Stimulated activated CD4-positive, alpha-beta T cell treated with anti-CD3 and anti-CD28 coated beads, Interleukin-12 subunit alpha, Interleukin-12 subunit beta, amount 100 ng/mL, for 4 hours (primary cell): ENCODE results near the gene WDR26.
"Not testable (repeated sequence)": the region's sequence is repeated elsewhere in the genome, so short reads cannot be mapped to it uniquely, and the experiment has no call there.

ENCODE experiments used
- DNase-seq: peaks from one replicate; pipeline ENCODE4 v3.0.0-alpha.2; 2020

Gene WDR26

DNA sequence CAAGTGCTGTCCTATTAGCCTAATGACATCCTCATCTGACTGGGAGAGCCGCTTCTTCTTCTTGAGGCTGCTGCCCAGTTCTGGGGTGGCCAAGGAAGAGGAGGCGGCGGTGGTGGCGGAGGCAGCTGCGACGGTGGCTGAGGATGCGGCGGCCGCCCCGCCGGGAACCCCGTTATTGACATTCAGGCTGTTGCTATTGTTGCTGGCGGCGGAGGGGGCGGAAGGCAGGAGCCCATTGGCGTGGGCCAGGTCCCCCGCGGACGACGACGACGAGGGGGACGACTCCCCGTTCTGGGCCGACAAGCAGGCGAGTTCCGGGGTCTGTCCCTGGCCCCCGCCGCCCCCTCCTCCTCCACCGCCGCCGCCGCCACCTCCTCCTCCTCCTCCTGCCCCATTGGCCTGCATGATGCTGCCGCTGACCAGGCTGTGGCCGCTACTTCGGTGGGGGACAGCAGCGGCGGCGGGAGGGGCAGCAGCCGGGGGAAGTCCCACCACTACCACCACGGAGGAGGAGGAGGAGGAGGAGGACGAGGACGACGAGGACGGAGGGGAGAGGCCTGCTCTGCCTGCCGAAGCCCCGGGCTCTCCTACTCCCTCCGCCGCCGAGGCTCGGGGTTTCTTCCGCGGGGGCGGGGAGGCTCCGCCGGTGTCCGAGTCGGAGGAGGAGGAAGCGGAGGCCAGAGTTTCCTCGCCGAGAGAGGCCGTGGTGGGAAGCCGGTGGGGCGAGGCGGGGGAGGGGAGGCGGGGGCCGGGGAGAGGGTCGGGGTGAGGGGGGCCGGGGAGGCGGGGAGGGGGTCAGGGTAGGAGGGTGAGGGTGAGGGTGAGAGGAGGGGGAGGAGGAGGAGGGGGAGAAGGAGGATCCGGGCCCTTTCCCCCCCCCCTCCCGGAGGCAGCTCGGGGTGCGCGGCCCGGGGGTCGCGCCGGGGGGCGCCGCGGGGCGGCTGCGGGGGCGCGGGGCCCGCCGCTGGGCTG lies 610 bp downstream of the WDR26 start:
- peak; percentile 39 for DNase-seq

DNA sequence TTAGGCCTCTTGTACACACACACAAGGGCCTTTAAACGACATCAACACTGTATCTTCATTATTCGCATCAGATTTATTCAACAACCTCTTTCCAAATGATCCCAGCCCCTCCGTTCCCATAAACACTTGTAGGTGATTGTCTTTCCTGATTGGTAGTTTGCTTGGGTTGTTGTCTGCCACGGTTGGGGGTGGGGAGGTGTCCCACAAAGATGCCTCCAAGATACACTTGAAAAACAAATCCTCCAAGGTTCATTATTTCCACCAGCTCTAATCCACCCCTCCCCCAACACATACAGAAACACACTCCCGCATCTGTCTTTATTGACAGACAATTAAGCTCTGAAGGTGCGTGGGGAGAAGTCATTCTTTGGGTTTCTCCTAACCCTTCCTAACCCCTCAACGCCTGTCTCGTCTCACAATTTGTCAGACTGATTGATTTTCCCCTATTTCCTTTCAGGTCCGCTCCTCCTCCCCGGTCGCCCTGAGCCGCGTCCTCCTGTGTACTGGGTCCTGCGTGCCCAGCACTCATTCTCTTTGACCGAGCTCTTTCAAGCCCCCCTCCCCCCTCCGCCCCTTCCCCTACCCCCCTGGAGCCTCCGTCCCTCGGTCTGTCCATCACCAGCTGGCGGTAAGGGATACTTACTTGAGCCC lies 1.4 kb downstream of the WDR26 start:
- DNase-seq: no peak

DNA sequence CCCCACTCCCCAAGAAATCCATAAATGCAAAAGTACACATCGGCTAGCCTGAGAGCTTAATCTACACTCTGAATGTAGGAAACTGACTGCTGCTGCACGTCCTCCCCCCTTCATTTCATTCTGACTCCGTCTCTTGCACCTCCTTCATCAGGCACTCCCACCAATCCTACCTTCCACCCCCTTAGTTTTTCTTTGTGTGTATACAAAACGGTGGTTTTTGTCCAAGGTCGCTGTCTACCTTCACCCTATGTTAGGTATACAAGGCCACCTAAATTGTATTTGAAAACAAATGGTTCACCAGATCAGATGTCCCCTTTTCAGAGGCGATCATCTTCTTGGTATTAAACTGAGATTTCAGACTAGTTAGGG lies 1.9 kb downstream of the WDR26 start:
- DNase-seq: no peak

DNA sequence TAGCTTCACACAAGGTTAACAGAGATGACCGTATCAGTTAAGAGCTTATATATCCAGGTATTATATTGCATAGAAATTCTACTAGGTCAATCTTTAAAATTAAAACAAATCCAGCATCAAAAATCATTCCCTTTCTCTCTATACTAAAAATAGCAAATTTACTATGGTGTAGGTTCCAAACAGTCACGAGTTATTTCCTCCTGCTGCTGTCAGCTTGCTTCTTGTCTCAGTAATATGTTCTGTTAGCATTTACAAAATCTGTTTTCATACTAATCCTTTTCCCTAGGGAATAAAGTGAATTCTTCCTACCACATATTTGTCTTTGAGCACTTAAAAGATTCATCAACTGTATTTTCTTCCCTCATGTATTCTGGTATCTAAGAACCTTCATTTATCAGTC lies 2.5 kb downstream of the WDR26 start:
- DNase-seq: no peak

DNA sequence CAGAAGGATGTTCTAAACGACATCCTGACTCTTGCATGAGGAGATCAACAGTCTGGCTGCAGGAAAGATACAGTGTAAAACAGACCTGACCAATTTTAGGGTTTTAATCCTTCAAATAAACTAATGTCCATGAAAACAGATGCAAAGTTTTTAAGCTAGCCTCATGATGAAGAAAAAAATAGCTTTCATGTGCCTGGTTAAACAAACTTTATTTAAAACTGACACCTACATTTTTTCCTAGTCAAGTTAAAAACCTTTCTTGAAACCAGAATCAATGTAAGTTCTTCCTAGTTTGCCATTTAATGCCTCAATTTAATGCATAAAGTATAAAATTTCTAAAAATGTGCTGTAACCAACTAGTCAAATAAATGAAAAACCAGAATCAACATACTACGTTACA lies 2.9 kb downstream of the WDR26 start:
- no peak for DNase-seq

DNA sequence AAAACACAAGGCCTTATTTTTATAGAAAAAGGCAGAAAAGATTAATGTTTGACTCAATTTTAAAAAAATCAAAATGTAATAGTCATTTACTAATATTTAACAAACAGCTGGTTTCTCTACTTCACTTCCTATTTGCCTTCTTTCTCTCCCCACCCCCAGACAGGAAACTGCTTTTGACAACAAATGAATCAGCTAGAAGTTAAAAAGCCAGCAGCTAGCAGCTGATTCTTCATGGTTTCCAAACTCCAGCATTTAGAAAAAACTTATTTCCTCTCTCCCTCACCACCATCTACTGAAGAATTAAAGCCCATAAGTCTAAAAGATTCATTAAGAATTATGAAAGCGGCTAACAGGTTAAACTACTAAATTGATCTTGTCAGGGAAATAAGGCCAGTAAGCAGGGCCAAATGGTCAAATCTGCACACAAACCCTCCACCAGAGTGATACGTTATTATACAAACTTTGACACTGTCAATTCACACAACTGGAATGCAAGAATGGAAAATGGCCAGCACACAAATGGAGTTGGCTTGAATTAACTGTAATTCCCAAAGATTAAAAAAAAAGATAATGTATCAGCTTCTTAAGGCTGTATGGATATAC lies 4.0 kb downstream of the WDR26 start:
- no peak for DNase-seq

DNA sequence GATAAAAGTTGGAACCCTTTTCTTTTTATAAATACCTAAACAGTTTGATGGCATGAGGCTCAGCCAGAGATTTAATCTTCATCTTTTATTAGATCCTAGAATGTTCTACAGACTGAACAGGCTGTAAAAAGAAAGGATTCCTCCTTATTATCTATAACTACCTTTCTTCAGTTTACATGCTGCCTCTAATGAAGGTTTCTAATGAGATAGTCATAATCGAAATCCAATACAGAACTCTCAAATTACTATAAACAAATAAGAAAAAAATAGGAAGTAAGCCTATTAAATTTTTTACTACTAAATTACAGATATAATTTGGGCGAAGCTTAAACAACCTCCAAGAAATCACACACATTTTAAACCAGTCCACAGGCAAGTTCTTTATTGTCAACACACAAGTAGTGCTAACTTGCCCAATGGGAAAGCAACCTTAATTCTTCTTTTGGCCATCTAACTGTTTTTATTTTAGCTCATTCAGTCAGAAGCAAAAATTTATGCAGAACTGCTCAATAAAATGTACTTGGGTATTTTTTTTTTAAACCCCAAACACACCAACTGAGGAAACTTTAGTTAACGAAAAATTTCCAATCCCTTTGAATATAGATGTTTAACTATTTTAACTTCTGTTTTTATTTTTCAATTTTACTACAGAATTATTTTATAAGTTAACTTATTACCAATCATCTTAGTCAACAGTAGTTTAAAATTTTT lies 4.8 kb downstream of the WDR26 start:
- DNase-seq: no peak

DNA sequence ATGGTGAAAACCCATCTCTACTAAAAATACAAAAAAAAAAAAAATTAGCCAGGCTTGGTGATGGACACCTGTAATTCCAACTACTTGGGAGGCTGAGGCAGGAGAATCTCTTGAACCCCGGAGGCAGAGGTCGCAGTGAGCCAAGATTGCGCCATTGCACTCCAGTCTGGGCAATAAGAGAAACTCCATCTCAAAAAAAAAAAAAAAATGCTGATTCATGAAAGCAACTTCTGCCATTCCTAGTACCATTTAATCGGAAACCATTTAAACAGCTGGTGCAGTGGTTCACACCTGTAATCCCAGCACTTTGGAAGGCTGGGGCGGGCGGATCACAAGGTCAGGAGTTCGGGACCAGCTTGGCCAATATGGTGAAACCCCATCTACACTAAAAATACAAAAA lies 5.9 kb downstream of the WDR26 start:
- not testable (repeated sequence) for DNase-seq

DNA sequence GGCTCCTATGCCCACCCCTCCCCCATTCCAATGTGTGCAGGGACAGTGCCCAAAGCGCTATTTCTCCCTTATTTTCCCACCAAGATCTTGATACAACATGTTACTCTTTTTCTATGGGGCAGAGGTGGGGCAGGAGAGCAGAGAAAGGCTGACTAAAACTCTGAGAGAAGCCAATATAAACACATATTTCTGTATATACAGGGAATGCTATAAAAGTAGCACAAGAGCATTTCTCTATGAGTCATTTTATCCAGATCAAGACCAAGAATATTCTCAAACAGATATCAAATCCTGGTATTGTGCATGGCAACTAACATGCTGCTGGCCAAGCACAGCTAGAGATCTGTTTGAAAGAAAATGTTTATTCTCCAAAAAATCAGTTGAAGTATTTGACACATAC lies 7.3 kb downstream of the WDR26 start:
- DNase-seq: no peak

DNA sequence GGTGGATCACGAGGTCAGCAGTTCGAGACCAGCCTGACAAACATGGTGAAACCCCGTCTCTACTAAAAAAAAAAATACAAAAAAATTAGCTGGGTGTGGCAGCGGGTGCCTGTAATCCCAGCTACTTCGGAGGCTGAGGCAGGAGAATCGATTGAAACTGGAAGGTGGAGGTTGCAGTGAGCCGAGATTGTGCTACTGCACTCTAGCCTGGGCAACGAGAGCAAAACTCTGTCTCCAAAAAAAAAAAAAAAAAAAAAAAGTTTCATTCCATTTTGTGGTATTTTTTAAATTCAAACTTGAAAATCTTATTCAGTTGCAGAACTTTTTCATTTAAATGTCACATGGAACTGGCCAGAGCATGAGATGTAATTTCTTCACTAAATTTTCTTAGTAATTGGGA lies 7.7 kb downstream of the WDR26 start:
- not testable (repeated sequence) for DNase-seq

DNA sequence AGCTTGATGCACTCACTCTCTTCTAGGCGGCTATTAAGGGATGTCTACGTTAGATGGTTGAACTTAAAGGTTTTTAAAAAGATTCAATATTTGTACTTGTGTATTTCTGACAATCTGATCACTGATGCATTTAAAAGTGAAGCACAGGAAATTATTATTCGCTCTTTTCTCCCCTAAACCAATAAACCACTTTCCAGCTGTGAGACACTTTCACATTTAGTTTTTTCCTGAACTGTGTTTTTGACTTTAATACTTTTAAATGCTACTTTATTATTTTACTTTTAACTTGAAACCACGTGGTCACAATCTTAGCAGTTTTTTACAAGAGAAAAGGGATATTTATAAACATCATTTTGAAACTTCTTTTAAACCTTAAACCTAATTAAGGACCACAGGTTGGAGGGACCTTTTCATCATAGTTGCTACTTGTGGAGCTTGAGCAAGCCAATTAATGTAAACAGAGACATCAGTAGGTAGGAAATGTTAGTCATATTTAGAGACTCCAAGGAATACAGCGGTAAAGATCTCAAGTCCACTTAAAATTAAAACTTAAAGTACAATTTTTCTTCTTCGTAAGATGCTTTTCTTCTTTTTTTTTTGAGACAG lies 9.2 kb downstream of the WDR26 start:
- no peak for DNase-seq

DNA sequence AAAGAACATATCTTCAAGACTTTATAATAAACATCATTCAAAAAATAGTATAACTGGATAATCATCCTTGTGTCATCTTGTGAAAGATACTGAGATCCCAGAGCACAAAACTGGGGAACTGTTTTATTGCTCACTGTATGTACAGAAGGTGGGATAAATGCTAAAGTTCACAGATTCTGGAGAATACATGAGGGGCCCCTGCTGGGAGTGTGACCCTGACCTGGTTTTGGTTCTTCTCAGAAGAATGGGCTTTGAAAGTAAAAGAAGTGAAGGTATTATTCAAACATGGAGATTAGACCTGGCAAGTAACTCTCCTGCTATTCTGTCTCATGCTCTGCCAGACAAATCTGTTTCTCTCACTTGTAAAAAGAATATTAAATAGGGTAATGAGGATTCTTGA lies 14.5 kb downstream of the WDR26 start:
- DNase-seq: no peak

DNA sequence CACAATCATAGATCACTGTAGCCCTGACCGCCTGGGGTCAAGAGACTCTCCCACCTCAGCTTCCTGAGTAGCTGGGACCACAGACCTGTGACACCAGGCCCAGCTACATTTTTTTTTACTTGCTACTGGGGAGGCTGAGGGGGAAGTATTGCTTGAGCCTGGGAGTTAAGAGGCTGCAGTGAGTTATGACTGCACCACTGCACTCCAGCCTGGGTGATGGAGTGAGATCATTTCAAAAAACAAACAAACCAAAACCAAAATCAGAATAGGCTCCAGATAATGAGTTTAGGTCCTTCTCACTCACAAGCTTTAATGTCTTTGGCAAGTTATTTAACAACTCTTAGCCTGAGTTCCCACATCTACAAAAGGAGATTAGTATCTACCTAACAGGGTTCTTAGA lies 22.8 kb downstream of the WDR26 start:
- DNase-seq: no peak

DNA sequence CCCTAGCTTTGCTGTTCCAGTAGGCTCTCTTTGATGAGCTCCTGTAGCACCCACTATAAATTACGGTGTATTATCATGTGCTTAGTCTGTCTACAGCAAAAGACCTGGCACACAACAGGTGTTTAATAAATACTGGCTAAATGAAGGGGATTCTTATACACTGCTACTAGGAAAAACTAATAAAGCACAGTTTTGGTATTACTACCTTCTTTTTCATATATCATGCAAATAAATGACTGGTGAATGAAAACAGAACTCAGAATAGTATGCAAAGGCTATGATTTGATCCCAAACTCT lies 26.4 kb downstream of the WDR26 start:
- no peak for DNase-seq

DNA sequence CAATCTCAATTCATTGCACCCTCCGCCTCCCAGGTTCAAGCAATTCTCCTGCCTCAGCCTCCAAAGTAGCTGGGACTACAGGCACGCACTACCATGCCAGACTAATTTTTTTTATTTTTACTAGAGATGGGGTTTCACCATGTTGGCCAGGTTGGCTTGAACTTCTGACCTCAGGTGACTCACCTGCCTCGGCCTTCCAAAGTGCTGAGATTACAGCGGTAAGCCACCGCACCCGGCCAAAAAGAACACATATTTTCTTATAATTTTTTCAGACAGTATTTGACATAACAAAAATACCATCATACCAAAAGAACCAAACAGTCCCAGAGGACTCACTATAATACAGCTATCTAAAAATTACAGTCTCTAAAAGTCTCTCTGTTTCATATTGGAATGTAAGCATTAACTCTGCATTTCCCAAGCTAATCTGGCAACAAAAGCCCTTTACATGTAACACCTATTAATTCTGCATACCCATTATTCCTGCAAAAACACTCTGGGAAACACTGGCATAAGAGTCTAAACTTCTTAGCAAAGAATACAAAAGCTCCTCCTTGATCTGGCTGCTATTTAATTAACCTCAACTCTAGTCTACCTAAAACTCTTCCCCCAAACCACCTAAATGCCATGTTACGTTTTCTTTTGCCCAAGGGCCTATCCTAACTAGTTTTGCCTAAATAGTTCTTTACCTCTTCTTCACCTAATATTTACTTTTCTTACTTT lies 26.9 kb downstream of the WDR26 start:
- DNase-seq: no peak

DNA sequence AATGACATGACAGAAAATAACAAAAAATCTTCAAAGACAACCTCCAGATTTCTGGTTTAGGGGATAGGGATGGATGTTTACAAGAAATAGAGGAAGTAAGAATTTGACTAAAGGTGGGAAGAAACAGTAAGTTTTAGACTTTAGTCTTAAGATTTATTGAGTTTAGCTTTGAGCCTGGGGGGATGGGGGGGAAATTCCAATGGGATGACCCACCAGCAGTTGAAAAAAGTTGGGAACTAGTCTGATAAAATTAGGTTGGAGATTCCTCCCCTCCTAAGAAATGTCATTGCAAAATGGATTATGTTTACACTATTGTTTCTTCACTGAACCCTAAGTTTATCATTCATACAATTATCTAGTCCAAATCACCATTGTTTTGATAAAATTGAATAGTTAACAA lies 28.4 kb downstream of the WDR26 start:
- DNase-seq: no peak

DNA sequence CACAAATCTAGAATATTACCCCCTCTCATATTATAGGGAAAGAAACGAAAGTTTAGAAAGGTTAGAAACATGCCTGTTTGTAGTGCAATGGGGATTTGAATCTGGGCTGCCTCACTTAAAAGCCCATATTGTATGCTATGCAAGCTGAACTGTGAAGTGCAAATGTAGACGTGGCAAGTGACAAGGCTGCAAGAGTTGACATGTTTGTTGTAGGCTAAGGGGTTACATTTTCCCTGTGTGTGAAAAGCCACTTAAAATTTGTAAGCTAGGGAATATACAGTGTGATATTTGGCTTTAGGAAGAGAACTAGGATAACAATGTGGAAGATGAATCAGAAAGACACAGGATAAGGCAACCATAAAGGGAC lies 29.0 kb downstream of the WDR26 start:
- DNase-seq: no peak

DNA sequence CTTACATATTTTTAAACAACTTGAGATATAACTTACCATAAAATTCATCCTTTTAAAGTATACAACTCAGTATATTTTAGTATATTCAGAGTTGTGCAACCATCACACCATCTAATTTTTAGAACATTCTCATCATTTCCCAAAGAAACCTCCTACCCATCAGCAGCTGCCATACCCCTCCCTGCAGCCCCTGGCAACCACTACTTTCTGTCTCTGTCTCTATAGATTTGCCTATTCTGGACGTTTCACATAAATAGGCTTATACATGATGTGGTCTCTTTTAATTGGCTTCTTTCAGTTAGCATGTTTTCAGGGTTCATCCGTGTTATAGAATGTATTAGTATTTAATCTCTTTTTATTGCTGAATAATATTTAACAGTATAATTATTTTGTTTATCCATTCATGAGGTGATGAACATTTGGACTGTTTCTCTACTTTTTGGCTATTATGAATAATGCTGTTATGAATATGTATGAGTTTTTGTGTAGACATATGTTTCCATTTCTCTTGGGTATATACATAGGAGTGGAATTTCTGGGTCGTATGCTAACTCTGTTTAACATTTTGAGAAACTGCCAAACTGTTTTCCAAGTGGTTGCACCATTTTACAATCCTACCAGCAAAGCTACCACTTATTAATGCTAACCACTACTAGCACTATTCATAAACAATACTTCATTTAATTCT lies 29.5 kb downstream of the WDR26 start:
- no peak for DNase-seq

DNA sequence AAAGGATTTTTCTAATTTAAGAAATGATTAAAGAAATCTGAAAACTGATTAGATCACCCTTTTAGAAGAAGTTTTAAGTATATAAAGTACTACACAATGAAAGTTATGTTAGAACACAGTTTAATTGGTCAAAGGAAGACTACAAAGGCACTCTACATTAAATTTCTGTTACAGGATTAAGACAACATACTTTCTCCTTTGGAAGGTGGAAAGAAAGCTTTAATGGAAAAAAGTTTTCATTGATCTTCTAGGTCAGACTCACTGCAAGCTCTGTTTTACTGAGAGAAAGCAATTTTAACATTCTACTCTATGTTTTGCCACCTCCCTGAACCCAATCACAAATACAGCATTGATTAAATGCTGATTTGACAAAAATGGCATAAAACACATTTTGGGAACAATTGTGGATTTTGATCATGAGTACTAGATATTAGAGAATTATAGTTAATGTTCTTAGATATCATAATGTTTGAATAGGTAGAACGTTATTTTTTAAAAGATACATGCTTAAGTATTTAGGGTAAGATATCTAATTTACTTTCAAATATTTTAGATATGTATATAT lies 32.0 kb downstream of the WDR26 start:
- no peak for DNase-seq

DNA sequence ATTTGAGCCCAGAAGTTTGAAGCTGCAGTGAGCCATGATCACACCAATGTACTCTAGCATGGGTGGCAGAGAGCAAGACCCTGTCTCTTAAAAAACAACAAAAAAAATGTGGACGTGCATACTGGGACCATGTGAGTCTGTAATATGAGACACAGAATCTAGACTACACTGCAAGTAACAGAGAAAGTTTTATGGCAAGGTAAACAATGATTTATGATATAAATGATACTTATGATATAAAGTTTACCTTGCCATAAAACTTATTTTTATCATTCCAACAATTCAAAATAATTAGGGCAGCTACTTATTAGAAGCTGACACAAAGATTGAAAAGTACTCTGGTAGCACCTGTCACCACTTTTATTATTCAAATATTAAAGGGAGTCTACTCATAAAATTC lies 34.7 kb downstream of the WDR26 start:
- no peak for DNase-seq

DNA sequence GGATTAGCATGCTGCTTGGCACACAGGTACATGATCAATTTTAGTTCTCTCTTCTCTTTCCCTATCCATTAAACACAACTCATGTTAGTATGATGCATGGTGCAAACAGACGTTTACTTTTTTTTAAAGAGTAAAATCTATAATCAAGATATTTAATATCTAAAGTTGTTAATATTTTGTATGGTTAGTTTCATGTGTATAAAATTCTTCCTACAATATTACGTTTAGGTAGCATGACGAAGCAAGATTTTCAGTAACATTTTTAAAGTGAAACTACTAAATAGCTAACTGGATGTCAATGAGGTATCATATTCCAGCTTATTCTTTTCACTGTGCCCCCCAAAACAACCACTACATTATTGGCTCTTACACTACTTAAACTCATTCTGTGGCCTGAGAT lies 41.3 kb downstream of the WDR26 start:
- no peak for DNase-seq
